GM12801 (cell line): ENCODE measurements around the gene HAO2.

ENCODE experiments used
- CTCF ChIP-seq: IDR thresholded peaks from one replicate; pipeline ENCODE4 v1.5.1; 2011; ENCODE audit warnings: control low read depth; ENCODE audit not compliant: insufficient read length; ENCODE audit errors: extremely low read depth

HAO2 gene

GRCh38 chr1:119384591-119384990, 16.0 kb downstream of the HAO2 start:
- TF ChIP-seq CTCF: no peak

- TF ChIP-seq CTCF: no peak
Measured at GRCh38 chr1:119385650-119386049, 17.1 kb downstream of the HAO2 start.

- no peak for TF ChIP-seq CTCF
Measured at GRCh38 chr1:119387858-119388257, 19.3 kb downstream of the HAO2 start.

DNA sequence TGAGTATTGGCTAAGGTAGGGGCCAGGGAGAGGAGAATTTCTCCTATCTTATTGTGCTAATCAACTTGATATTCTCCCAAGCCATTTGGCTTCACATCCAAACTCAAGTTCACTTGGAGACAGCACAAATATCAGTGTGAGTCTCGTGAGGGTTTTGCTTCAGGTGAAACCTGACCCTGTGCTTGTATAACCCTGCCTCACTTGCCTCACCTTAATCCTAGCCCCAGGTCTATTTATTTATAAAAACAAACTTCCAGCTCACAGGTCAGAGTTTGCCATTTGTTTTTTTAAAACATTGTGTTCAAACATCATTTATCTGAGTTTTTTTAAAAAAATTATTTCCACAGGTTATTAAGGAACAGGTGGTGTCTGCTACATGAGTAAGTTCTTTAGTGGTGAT, 19.9 kb downstream of the HAO2 start:
- TF ChIP-seq CTCF: no peak

- no peak for TF ChIP-seq CTCF
Measured at GRCh38 chr1:119390526-119390925, 21.9 kb downstream of the HAO2 start.

DNA sequence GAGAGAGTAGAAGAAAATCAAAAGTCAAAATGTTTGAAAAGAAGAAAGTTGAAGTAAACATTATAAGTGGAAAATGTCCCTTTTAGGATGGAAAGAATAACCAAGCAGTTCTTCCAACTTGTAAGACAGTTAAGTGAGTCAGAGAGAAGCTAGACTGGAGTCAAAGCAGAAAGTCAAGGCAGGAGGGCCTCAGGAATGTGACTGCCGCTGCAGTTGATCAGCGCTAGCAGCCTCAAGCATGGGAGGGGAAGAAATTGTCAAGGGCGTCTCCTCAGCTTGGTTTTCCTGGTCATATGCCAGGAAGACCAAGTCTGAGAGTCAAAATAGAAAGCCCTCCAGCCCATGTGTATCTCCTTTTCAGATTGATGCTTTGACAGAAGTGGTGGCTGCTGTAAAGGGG, 23.2 kb downstream of the HAO2 start:
- TF ChIP-seq CTCF: no peak

GRCh38 chr1:119394085-119394484, 25.5 kb downstream of the HAO2 start:
- TF ChIP-seq CTCF: no peak

GRCh38 chr1:119396982-119397381, 28.4 kb downstream of the HAO2 start:
- no peak for TF ChIP-seq CTCF
